Panc1 (cell line): ENCODE data around the gene OPRD1. TPM values are rescaled to one million over a fixed set of nuclear protein-coding genes. Genes with fewer than 3 reads are reported as not detected.

Source experiments
- ATAC-seq: fragments of 200-7000 bp; cut with Tn5 transposase; 2 replicates; pipeline ENCODE4 v1.9.1; 2020; ENCODE audit warnings: mild to moderate bottlenecking, moderate library complexity
- BruUV-seq: library from RNA; stranded (reverse); fragments of 400-500 nt; replicated peaks from 2 replicates; lab custom pipeline; 2021; lab: Mats Ljungman, UMichigan
- CTCF ChIA-PET: fragments of 300-600 bp; sonication (Branson Sonifier 250); formaldehyde crosslinking; loops from one replicate; lab custom pipeline; 2022; ENCODE audit warnings: antibody characterized with exemption; lab: Charles Lee
- POLR2A ChIA-PET: fragments of 300-600 bp; sonication (Branson Sonifier 250); formaldehyde crosslinking; loops from one replicate; lab custom pipeline; 2022; ENCODE audit warnings: antibody characterized with exemption; lab: Charles Lee
- DNase-seq: peaks from one replicate; pipeline ENCODE4 v3.0.0-alpha.2; 2010; ENCODE audit warnings: low read depth, low spot score
- H3K27ac ChIP-seq: 2 replicates; pipeline ENCODE4 v1.5.1; 2011; ENCODE audit warnings: mild to moderate bottlenecking, low read length, inconsistent platforms
- H3K27me3 ChIP-seq: fragments of 200-500 bp; sonication (Bioruptor generic); 2 replicates; pipeline ENCODE4 v1.6.0; 2014; ENCODE audit warnings: low read length, inconsistent platforms; ENCODE audit not compliant: control insufficient read depth, insufficient read depth
- H3K36me3 ChIP-seq: fragments of 200-500 bp; sonication (Bioruptor generic); 2 replicates; pipeline ENCODE4 v1.5.1; 2014; ENCODE audit warnings: inconsistent platforms, mild to moderate bottlenecking, low read length, moderate library complexity; ENCODE audit not compliant: control insufficient read depth, insufficient read depth
- H3K4me1 ChIP-seq: 2 replicates; pipeline ENCODE4 v1.5.1; 2011; ENCODE audit warnings: inconsistent platforms, mild to moderate bottlenecking, low read length, moderate library complexity; ENCODE audit not compliant: control insufficient read depth, insufficient read depth
- H3K4me3 ChIP-seq, 2 experiments: 2 replicates each; pipeline ENCODE4 v1.5.1; 2011 to 2012; ENCODE audit warnings: low read depth in 2 of 2, low read length in 2 of 2, mild to moderate bottlenecking in 2 of 2, inconsistent platforms in 1 of 2, moderate library complexity in 1 of 2
- H3K9me3 ChIP-seq: fragments of 200-500 bp; sonication (Bioruptor generic); 2 replicates; pipeline ENCODE4 v1.5.1; 2014; ENCODE audit warnings: low read depth, mild to moderate bottlenecking, inconsistent platforms, low read length, moderate library complexity; ENCODE audit not compliant: control insufficient read depth, insufficient read depth
- POLR2AphosphoS5 ChIP-seq: IDR thresholded peaks from 2 replicates; pipeline ENCODE4 v1.6.1; 2012; ENCODE audit warnings: mild to moderate bottlenecking, low read depth, low read length, moderate library complexity
- SIN3A ChIP-seq: IDR thresholded peaks from 2 replicates; pipeline ENCODE4 v1.6.1; 2012; ENCODE audit warnings: low read depth, mild to moderate bottlenecking, low read length, moderate library complexity, borderline replicate concordance; ENCODE audit not compliant: insufficient read depth
- TCF7L2 ChIP-seq: IDR thresholded peaks from 2 replicates; pipeline ENCODE4 v1.6.1; 2011; ENCODE audit warnings: mild to moderate bottlenecking, low read depth, low read length, inconsistent platforms
- in situ Hi-C: cut with HindIII; loops from 2 replicates; pipeline ENCODE4 v1.10.0; 2016; ENCODE audit warnings: low sequenced_read_pairs, low pct_unique_long_range_greater_than_20kb
- intact Hi-C: fragments of 100-400 bp; cut with micrococcal nuclease; formaldehyde crosslinking; loops from one replicate; pipeline ENCODE4 v1.10.0; 2022; ENCODE audit not compliant: unreplicated experiment
- total RNA-seq: library from RNA; stranded (reverse); gene quantifications from one replicate; pipeline ENCODE4 v1.2.1, GENCODE V29; 2021; ENCODE audit not compliant: unreplicated experiment
- TF ChIP-seq, protein P1 (sequence below), 2 experiments: IDR thresholded peaks; 2 replicates each; pipeline ENCODE4 v1.6.1; 2011 to 2012; ENCODE audit warnings: low read depth in 2 of 2, control low read depth in 1 of 2, low read length in 1 of 2, mild to moderate bottlenecking in 1 of 2, moderate library complexity in 1 of 2; ENCODE audit not compliant: insufficient read depth in 1 of 2
- TF ChIP-seq, protein P2 (sequence below): fragments of 450-650 bp; IDR thresholded peaks from 2 replicates; pipeline ENCODE4 v1.5.1; 2017; ENCODE audit warnings: mild to moderate bottlenecking

OPRD1 gene
- total RNA-seq, 1 experiment from 2014 or later = 5.4 TPM

DNA sequence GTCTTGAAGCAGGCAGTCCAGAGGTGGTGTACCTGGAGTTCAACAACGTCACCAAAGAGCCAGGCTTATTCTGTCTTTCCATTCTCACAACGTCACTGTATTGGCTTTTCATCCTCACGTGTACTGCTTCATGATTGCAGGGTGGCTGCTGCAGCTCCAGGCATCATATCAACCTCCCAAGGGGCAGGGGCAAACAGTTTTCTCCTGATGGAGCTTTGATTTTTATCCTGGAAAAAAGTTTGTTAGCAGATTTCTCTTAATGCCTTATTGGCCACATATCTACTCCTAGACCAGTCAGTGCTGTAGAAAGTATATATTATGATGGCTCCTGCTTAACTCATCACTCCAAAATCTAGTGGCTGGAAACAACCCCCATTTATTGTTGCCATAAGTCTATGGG lies 8.3 kb upstream of the OPRD1 start:
- no TSS peak for BruUV-seq
- intact Hi-C loops (no loop called here), in situ Hi-C loops (no loop called here)
- TF ChIP-seq, protein P1, sequence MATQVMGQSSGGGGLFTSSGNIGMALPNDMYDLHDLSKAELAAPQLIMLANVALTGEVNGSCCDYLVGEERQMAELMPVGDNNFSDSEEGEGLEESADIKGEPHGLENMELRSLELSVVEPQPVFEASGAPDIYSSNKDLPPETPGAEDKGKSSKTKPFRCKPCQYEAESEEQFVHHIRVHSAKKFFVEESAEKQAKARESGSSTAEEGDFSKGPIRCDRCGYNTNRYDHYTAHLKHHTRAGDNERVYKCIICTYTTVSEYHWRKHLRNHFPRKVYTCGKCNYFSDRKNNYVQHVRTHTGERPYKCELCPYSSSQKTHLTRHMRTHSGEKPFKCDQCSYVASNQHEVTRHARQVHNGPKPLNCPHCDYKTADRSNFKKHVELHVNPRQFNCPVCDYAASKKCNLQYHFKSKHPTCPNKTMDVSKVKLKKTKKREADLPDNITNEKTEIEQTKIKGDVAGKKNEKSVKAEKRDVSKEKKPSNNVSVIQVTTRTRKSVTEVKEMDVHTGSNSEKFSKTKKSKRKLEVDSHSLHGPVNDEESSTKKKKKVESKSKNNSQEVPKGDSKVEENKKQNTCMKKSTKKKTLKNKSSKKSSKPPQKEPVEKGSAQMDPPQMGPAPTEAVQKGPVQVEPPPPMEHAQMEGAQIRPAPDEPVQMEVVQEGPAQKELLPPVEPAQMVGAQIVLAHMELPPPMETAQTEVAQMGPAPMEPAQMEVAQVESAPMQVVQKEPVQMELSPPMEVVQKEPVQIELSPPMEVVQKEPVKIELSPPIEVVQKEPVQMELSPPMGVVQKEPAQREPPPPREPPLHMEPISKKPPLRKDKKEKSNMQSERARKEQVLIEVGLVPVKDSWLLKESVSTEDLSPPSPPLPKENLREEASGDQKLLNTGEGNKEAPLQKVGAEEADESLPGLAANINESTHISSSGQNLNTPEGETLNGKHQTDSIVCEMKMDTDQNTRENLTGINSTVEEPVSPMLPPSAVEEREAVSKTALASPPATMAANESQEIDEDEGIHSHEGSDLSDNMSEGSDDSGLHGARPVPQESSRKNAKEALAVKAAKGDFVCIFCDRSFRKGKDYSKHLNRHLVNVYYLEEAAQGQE (IDR thresholded peaks at IDR 0.05; ENCODE audit: insufficient read depth in 1 of 2, low read depth in 2 of 2, low read length in 1 of 2) = no peak
- TF ChIP-seq SIN3A (no peak), POLR2AphosphoS5 (no peak), TCF7L2 (no peak)
- TF ChIP-seq, protein P2, sequence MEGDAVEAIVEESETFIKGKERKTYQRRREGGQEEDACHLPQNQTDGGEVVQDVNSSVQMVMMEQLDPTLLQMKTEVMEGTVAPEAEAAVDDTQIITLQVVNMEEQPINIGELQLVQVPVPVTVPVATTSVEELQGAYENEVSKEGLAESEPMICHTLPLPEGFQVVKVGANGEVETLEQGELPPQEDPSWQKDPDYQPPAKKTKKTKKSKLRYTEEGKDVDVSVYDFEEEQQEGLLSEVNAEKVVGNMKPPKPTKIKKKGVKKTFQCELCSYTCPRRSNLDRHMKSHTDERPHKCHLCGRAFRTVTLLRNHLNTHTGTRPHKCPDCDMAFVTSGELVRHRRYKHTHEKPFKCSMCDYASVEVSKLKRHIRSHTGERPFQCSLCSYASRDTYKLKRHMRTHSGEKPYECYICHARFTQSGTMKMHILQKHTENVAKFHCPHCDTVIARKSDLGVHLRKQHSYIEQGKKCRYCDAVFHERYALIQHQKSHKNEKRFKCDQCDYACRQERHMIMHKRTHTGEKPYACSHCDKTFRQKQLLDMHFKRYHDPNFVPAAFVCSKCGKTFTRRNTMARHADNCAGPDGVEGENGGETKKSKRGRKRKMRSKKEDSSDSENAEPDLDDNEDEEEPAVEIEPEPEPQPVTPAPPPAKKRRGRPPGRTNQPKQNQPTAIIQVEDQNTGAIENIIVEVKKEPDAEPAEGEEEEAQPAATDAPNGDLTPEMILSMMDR = no peak
- H3K27me3 ChIP-seq = no peaks in the 10 kb centered on the region
- ATAC-seq = no peak
- ChIA-PET CTCF (interaction anchor here (0.6 to 1.3 kb wide), 2 partner anchors 50 to 74 kb away, joined by 4 to 12 read pairs; no protein-coding TSS in a partner anchor), POLR2A (no interaction called here)
- H3K27ac ChIP-seq = no peak overlapping the region
- DNase-seq = no peak
- no peaks in the 10 kb centered on the region for H3K9me3 ChIP-seq
- H3K4me3 ChIP-seq = no peak overlapping the region
- no peaks in the 10 kb centered on the region; the same call in 1 of the 2 replicates for H3K4me1 ChIP-seq
- H3K36me3 ChIP-seq = no peaks in the 10 kb centered on the region

DNA sequence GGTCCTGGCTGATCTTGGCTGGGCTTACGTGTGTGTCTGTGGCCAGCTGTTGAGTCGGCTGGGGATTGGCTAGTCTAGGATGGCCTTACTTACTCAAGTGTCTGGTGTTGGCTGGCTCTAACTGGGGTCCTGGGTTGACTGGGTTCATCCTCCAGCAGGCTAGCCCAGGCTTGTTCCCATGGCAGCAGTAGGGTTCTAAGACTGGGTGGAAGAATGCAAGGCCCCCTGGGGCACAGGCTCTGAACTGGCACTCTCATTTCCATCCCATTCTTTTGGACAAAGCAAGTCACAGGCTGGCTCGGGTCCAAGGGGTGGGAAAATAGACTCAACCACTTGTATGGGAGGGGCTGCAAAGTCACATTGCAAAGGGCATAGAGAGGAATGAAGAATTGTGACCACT lies 7.9 kb upstream of the OPRD1 start:
- Histone ChIP-seq H3K4me3 (no peak overlapping the region), H3K9me3 (no peaks in the 10 kb centered on the region), H3K27ac (no peak overlapping the region), H3K4me1 (no peaks in the 10 kb centered on the region; the same call in 1 of the 2 replicates), H3K27me3 (no peaks in the 10 kb centered on the region), H3K36me3 (no peaks in the 10 kb centered on the region)
- TF ChIP-seq, protein P2 = no peak
- no peak for TF ChIP-seq POLR2AphosphoS5
- TF ChIP-seq, protein P1 (IDR thresholded peaks at IDR 0.05; ENCODE audit: insufficient read depth in 1 of 2, low read depth in 2 of 2, low read length in 1 of 2) = no peak
- no peak for TF ChIP-seq SIN3A
- no peak for TF ChIP-seq TCF7L2
- DNase-seq = no peak
- no TSS peak for BruUV-seq
- in situ Hi-C loops = no loop called here
- ChIA-PET POLR2A (interaction anchor here (0.6 kb wide), 1 partner anchor 20 kb away, joined by 7 read pairs; no protein-coding TSS in a partner anchor), CTCF (no interaction called here)
- intact Hi-C loops = no loop called here
- ATAC-seq = no peak
